ENCODE data around the gene SLC37A1.

The SLC37A1 gene

GRCh38 chr21:42542196-42542595 lies 28.5 kb downstream of the SLC37A1 start:
- in situ Hi-C loops (cut with HindIII; ENCODE audit: low sequenced_read_pairs): no loop called here

- in situ Hi-C loops (cut with HindIII; ENCODE audit: low sequenced_read_pairs): no loop called here
Measured at GRCh38 chr21:42542596-42542995, 28.9 kb downstream of the SLC37A1 start.

- in situ Hi-C loops (cut with HindIII; ENCODE audit: low sequenced_read_pairs): no loop called here
Measured at GRCh38 chr21:42543106-42543847, 29.6 kb downstream of the SLC37A1 start.

GRCh38 chr21:42544544-42544943 lies 30.9 kb downstream of the SLC37A1 start:
- in situ Hi-C loops (cut with HindIII; ENCODE audit: low sequenced_read_pairs): no loop called here

GRCh38 chr21:42545317-42545716 lies 31.7 kb downstream of the SLC37A1 start:
- in situ Hi-C loops (cut with HindIII; ENCODE audit: low sequenced_read_pairs): no loop called here

- in situ Hi-C loops (cut with HindIII; ENCODE audit: low sequenced_read_pairs): no loop called here
Measured at GRCh38 chr21:42545745-42546144, 32.1 kb downstream of the SLC37A1 start.

- in situ Hi-C loops (cut with HindIII; ENCODE audit: low sequenced_read_pairs): no loop called here
Measured at GRCh38 chr21:42546433-42546832, 32.8 kb downstream of the SLC37A1 start.

- in situ Hi-C loops (cut with HindIII; ENCODE audit: low sequenced_read_pairs): no loop called here
Measured at GRCh38 chr21:42547001-42547905, 33.6 kb downstream of the SLC37A1 start.

GRCh38 chr21:42547906-42548365 lies 34.3 kb downstream of the SLC37A1 start:
- in situ Hi-C loops (cut with HindIII; ENCODE audit: low sequenced_read_pairs): no loop called here

- in situ Hi-C loops (cut with HindIII; ENCODE audit: low sequenced_read_pairs): no loop called here
Measured at GRCh38 chr21:42548687-42549406, 35.2 kb downstream of the SLC37A1 start.

GRCh38 chr21:42550817-42551216 lies 37.2 kb downstream of the SLC37A1 start:
- in situ Hi-C loops (cut with HindIII; ENCODE audit: low sequenced_read_pairs): no loop called here

- in situ Hi-C loops (cut with HindIII; ENCODE audit: low sequenced_read_pairs): no loop called here
Measured at GRCh38 chr21:42552407-42553336, 39.0 kb downstream of the SLC37A1 start.

- in situ Hi-C loops (cut with HindIII; ENCODE audit: low sequenced_read_pairs): no loop called here
Measured at GRCh38 chr21:42553435-42553834, 39.8 kb downstream of the SLC37A1 start.

- in situ Hi-C loops (cut with HindIII; ENCODE audit: low sequenced_read_pairs): no loop called here
Measured at GRCh38 chr21:42554251-42554961, 40.8 kb downstream of the SLC37A1 start.

- in situ Hi-C loops (cut with HindIII; ENCODE audit: low sequenced_read_pairs): no loop called here
Measured at GRCh38 chr21:42555756-42556438, 42.2 kb downstream of the SLC37A1 start.

GRCh38 chr21:42556476-42556875 lies 42.8 kb downstream of the SLC37A1 start:
- in situ Hi-C loops (cut with HindIII; ENCODE audit: low sequenced_read_pairs): no loop called here

- in situ Hi-C loops (cut with HindIII; ENCODE audit: low sequenced_read_pairs): no loop called here
Measured at GRCh38 chr21:42556960-42557359, 43.3 kb downstream of the SLC37A1 start.

GRCh38 chr21:42557420-42557819 lies 43.8 kb downstream of the SLC37A1 start:
- in situ Hi-C loops (cut with HindIII; ENCODE audit: low sequenced_read_pairs): no loop called here

GRCh38 chr21:42558368-42558767 lies 44.7 kb downstream of the SLC37A1 start:
- in situ Hi-C loops (cut with HindIII; ENCODE audit: low sequenced_read_pairs): no loop called here
